Measurements from ENCODE around the gene ELSPBP1.

The ELSPBP1 gene

DNA sequence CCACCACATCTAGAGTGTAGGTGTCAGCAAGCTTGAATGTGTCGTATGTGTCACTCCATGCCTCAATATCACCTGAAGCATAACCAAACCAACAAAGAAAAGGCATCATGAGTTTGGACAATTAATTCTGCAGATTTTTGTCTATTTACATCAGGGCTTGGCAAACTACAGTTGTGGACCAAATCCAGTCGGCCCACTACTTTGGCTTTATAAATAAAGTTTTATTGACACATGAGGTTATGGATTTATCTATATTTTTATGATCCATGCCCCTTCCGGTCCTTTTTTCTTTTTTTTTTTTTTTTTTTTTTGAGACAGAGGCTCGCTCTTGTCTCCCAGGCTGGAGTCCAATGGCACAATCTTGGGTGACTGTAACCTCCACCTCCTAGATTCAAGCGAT lies 58.6 kb downstream of the ELSPBP1 start:
- Histone ChIP-seq H3K27ac (ENCODE audit: low read length) (no peak overlapping the region), H3K27me3 (replicated peaks; ENCODE audit: insufficient read depth, low read length) (peaks cover 22% of the 10 kb centered on the region; the same call in 1 of the 2 replicates), H3K36me3 (replicated peaks; ENCODE audit: insufficient read depth, low read length) (no peaks in the 10 kb centered on the region), H3K79me2 (ENCODE audit: low read length) (no peaks in the 10 kb centered on the region), H3K9ac (ENCODE audit: low read length) (no peak overlapping the region), H3K4me3 (ENCODE audit: low read length) (no peak overlapping the region), H2AFZ (ENCODE audit: low read length) (no peak overlapping the region), H4K20me1 (ENCODE audit: insufficient read depth, low read length) (no peaks in the 10 kb centered on the region), H3K4me1 (ENCODE audit: low read length) (no peaks in the 10 kb centered on the region), H3K9me3 (replicated peaks; ENCODE audit: insufficient read depth, low read length) (no peaks in the 10 kb centered on the region), H3K4me2 (ENCODE audit: low read depth, low read length) (no peak overlapping the region), H3F3A (ENCODE audit: insufficient read depth, low read length) (no peaks in the 10 kb centered on the region), H3K9me2 (replicated peaks; ENCODE audit: insufficient read depth, low read length) (no peaks in the 10 kb centered on the region)
- TF ChIP-seq CTCF (IDR thresholded peaks at IDR 0.05; ENCODE audit: low read length) (no peak), EZH2phosphoT487 (IDR thresholded peaks at IDR 0.05; ENCODE audit: low read length) (no peak), EZH2 (optimal IDR thresholded peaks at IDR 0.05; ENCODE audit: low read depth, low read length) (no peak)
- no peak for DNase-seq

GRCh38 chr19:48053856-48054255 lies 59.4 kb downstream of the ELSPBP1 start:
- no peaks in the 10 kb centered on the region for H3K9me3 ChIP-seq (replicated peaks; ENCODE audit: insufficient read depth, low read length)
- H3K4me1 ChIP-seq (ENCODE audit: low read length) = no peaks in the 10 kb centered on the region
- DNase-seq = no peak
- no peak overlapping the region for H3K4me2 ChIP-seq (ENCODE audit: low read depth, low read length)
- no peak overlapping the region for H2AFZ ChIP-seq (ENCODE audit: low read length)
- no peak overlapping the region for H3K9ac ChIP-seq (ENCODE audit: low read length)
- TF ChIP-seq CTCF (IDR thresholded peaks at IDR 0.05; ENCODE audit: low read length) = no peak
- no peak for TF ChIP-seq EZH2 (optimal IDR thresholded peaks at IDR 0.05; ENCODE audit: low read depth, low read length)
- TF ChIP-seq EZH2phosphoT487 (IDR thresholded peaks at IDR 0.05; ENCODE audit: low read length) = no peak
- no peaks in the 10 kb centered on the region for H3F3A ChIP-seq (ENCODE audit: insufficient read depth, low read length)
- no peaks in the 10 kb centered on the region for H4K20me1 ChIP-seq (ENCODE audit: insufficient read depth, low read length)
- H3K27ac ChIP-seq (ENCODE audit: low read length) = no peak overlapping the region
- H3K79me2 ChIP-seq (ENCODE audit: low read length) = no peaks in the 10 kb centered on the region
- H3K9me2 ChIP-seq (replicated peaks; ENCODE audit: insufficient read depth, low read length) = no peaks in the 10 kb centered on the region
- no peak overlapping the region for H3K4me3 ChIP-seq (ENCODE audit: low read length)
- H3K27me3 ChIP-seq (replicated peaks; ENCODE audit: insufficient read depth, low read length) = peaks cover 15% of the 10 kb centered on the region; the same call in 1 of the 2 replicates
- no peaks in the 10 kb centered on the region for H3K36me3 ChIP-seq (replicated peaks; ENCODE audit: insufficient read depth, low read length)

DNA sequence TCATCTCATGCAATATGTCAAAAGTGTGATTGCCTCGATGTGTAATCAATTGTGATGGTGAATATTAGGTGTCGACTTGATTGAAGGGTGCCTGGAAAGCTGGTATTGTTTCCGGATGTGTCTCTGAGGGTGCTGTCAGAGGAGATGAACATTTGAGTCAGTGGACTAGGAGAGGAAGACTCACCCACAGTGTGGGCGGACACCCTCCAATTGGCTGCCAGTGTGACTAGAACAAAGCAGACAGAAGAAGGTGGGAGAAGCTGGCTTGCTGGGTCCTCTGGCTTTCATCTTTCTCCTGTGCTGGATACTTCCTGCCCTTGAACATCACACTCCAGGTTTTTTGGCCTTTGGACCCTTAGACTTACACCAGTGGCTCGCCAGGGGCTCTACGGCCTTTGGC lies 64.9 kb downstream of the ELSPBP1 start:
- no peak overlapping the region for H3K27ac ChIP-seq (ENCODE audit: low read length)
- no peak overlapping the region for H3K9ac ChIP-seq (ENCODE audit: low read length)
- DNase-seq = no peak
- H2AFZ ChIP-seq (ENCODE audit: low read length) = no peak overlapping the region
- H3K4me3 ChIP-seq (ENCODE audit: low read length) = no peak overlapping the region
- TF ChIP-seq CTCF (IDR thresholded peaks at IDR 0.05; ENCODE audit: low read length) (no peak), EZH2phosphoT487 (IDR thresholded peaks at IDR 0.05; ENCODE audit: low read length) (no peak), EZH2 (optimal IDR thresholded peaks at IDR 0.05; ENCODE audit: low read depth, low read length) (no peak)
- H3K4me1 ChIP-seq (ENCODE audit: low read length) = no peaks in the 10 kb centered on the region
- H3K36me3 ChIP-seq (replicated peaks; ENCODE audit: insufficient read depth, low read length) = no peaks in the 10 kb centered on the region
- no peaks in the 10 kb centered on the region for H4K20me1 ChIP-seq (ENCODE audit: insufficient read depth, low read length)
- no peaks in the 10 kb centered on the region for H3K9me2 ChIP-seq (replicated peaks; ENCODE audit: insufficient read depth, low read length)
- H3K4me2 ChIP-seq (ENCODE audit: low read depth, low read length) = no peak overlapping the region
- peaks cover 39% of the 10 kb centered on the region for H3K27me3 ChIP-seq (replicated peaks; ENCODE audit: insufficient read depth, low read length)
- H3K79me2 ChIP-seq (ENCODE audit: low read length) = no peaks in the 10 kb centered on the region
- H3F3A ChIP-seq (ENCODE audit: insufficient read depth, low read length) = no peaks in the 10 kb centered on the region
- no peaks in the 10 kb centered on the region for H3K9me3 ChIP-seq (replicated peaks; ENCODE audit: insufficient read depth, low read length)

Measured in MM.1S (cell line).